GM12878 (cell line): Measurements from ENCODE around the gene DNAAF3. TPM values are rescaled to one million over a fixed set of nuclear protein-coding genes. Genes with fewer than 3 reads are reported as not detected.

Experiments
- ATAC-seq: fragments of 200-7000 bp; cut with Tn5 transposase; 3 replicates; pipeline ENCODE4 v1.9.1; 2020; ENCODE audit warnings: mild to moderate bottlenecking, moderate library complexity
- BruUV-seq: library from RNA; stranded (reverse); fragments of 400-500 nt; replicated peaks from 2 replicates; lab custom pipeline; 2021; lab: Mats Ljungman, UMichigan
- CTCF ChIA-PET: fragments of 300-600 bp; sonication (Branson Sonifier 250); formaldehyde crosslinking; extraction: SDS; loops from one replicate; lab custom pipeline; 2021; ENCODE audit warnings: inconsistent platforms; lab: Yijun Ruan, JAX
- POLR2A ChIA-PET: fragments of 350-600 bp; formaldehyde crosslinking; extraction: SDS; loops from one replicate; lab custom pipeline; 2021; ENCODE audit warnings: inconsistent platforms; lab: Charles Lee
- RAD21 ChIA-PET: fragments of 300-600 bp; sonication (Branson Sonifier 250); formaldehyde crosslinking; loops from one replicate; lab custom pipeline; 2023; ENCODE audit warnings: antibody characterized with exemption; ENCODE audit not compliant: unreplicated experiment; lab: Charles Lee
- SMC1A ChIA-PET: fragments of 300-600 bp; sonication (Branson Sonifier 250); formaldehyde crosslinking; loops from one replicate; lab custom pipeline; 2023; ENCODE audit not compliant: unreplicated experiment, uncharacterized antibody; lab: Charles Lee
- DNase-seq: peaks from one replicate; pipeline ENCODE4 v3.0.0-alpha.2; 2011; ENCODE audit warnings: low read depth, low spot score
- FAIRE-seq: peaks from 3 replicates; lab custom pipeline; 2011; peaks lifted over from hg19 to GRCh38; lab: Jason Lieb, UNC
- H2AFZ ChIP-seq: 2 replicates; pipeline ENCODE4 v1.6.0; 2011; ENCODE audit warnings: low read depth, low read length, control low read depth; ENCODE audit not compliant: control insufficient read depth
- H3K27ac ChIP-seq: 2 replicates; pipeline ENCODE4 v1.5.1; 2011; ENCODE audit warnings: control low read depth; ENCODE audit not compliant: control insufficient read depth, insufficient read depth
- H3K27me3 ChIP-seq, 2 experiments: replicated peaks in 1 of 2; 2 replicates each; pipeline versions ENCODE4 v1.6.0 to v1.6.1; 2011; ENCODE audit warnings: low read length in 1 of 2; ENCODE audit not compliant: control insufficient read depth in 2 of 2, insufficient read depth in 2 of 2
- H3K36me3 ChIP-seq, 2 experiments: 2 replicates each; pipeline ENCODE4 v1.5.1; 2011; ENCODE audit warnings: low read length in 1 of 2; ENCODE audit not compliant: control insufficient read depth in 2 of 2, insufficient read depth in 2 of 2
- H3K4me1 ChIP-seq: 2 replicates; pipeline ENCODE4 v1.6.1; 2011; ENCODE audit warnings: mild to moderate bottlenecking, low read length, moderate library complexity, mixed read lengths; ENCODE audit not compliant: control insufficient read depth, insufficient read depth
- H3K4me2 ChIP-seq: 2 replicates; pipeline ENCODE4 v1.6.0; 2011; ENCODE audit warnings: control low read depth; ENCODE audit not compliant: control insufficient read depth, insufficient read depth
- H3K4me3 ChIP-seq: fragments of 200-600 bp; sonication (generic); 2 replicates; pipeline ENCODE4 v1.5.1; 2016
- H3K79me2 ChIP-seq: 2 replicates; pipeline ENCODE4 v1.6.0; 2011; ENCODE audit warnings: low read length; ENCODE audit not compliant: control insufficient read depth, insufficient read depth
- H3K9ac ChIP-seq: 2 replicates; pipeline ENCODE4 v1.8.0; 2011; ENCODE audit warnings: low read length, control low read depth, mixed read lengths; ENCODE audit not compliant: control insufficient read depth, insufficient read depth
- H3K9me3 ChIP-seq: replicated peaks from 3 replicates; pipeline ENCODE4 v1.5.1; 2011; ENCODE audit warnings: mild to moderate bottlenecking, low read length; ENCODE audit not compliant: control insufficient read depth, insufficient read depth
- H4K20me1 ChIP-seq: 2 replicates; pipeline ENCODE4 v1.6.0; 2011; ENCODE audit not compliant: control insufficient read depth, insufficient read depth
- ATF7 ChIP-seq: fragments of 450-650 bp; IDR thresholded peaks from 2 replicates; pipeline ENCODE4 v1.6.1; 2016; ENCODE audit warnings: low read depth, mild to moderate bottlenecking
- CTCF ChIP-seq, 3 experiments: IDR thresholded peaks in 2 of 3; conservative IDR thresholded peaks in 1 of 3; 2 replicates each; pipeline ENCODE4 v1.5.1; 2011; ENCODE audit warnings: low read depth in 3 of 3, low read length in 3 of 3, mild to moderate bottlenecking in 3 of 3, control low read depth in 2 of 3, moderate library complexity in 2 of 3, inconsistent platforms in 1 of 3, mixed read lengths in 1 of 3; ENCODE audit not compliant: control insufficient read depth in 2 of 3, insufficient read depth in 1 of 3; ENCODE audit errors: extremely low read depth in 1 of 3
- FOXM1 ChIP-seq: IDR thresholded peaks from 2 replicates; pipeline ENCODE4 v1.6.1; 2012; ENCODE audit warnings: low read depth, mild to moderate bottlenecking, inconsistent platforms, low read length, moderate library complexity
- PRDM15 ChIP-seq: fragments of 450-650 bp; formaldehyde crosslinking; IDR thresholded peaks from 2 replicates; pipeline ENCODE4 v1.4.0; 2020; ENCODE audit warnings: mild to moderate bottlenecking, moderate library complexity
- RAD21 ChIP-seq: IDR thresholded peaks from 2 replicates; pipeline ENCODE4 v1.6.1; 2011; ENCODE audit warnings: mild to moderate bottlenecking, low read depth, low read length, moderate library complexity; ENCODE audit not compliant: insufficient read depth
- SIN3A ChIP-seq: IDR thresholded peaks from 2 replicates; pipeline ENCODE4 v1.6.1; 2012; ENCODE audit warnings: low read depth, low read length, improper control_type of control experiment
- SMC3 ChIP-seq: IDR thresholded peaks from 2 replicates; pipeline ENCODE4 v1.6.1; 2011; ENCODE audit warnings: low read length, improper control_type of control experiment, borderline replicate concordance
- SUZ12 ChIP-seq: fragments of 200-600 bp; sonication (generic); IDR thresholded peaks from one replicate; pipeline ENCODE4 v1.6.1; 2018; ENCODE audit warnings: antibody characterized with exemption, mild to moderate bottlenecking; ENCODE audit not compliant: unreplicated experiment
- ZBTB33 ChIP-seq: fragments of 450-650 bp; IDR thresholded peaks from 2 replicates; pipeline ENCODE4 v1.6.1; 2017; ENCODE audit warnings: mild to moderate bottlenecking
- whole genome bisulfite sequencing: methylation state at CpG from one replicate; pipeline ENCODE4 v1.1.6; 2016; ENCODE audit warnings: low lambda C conversion rate; ENCODE audit not compliant: insufficient replicate concordance, insufficient coverage; ENCODE audit errors: missing lambda C conversion rate; 5-methylcytosine and 5-hydroxymethylcytosine counted together
- in situ Hi-C: fragments of 300-500 bp; cut with MboI; formaldehyde crosslinking; loops from 9 replicates; pipeline ENCODE4 v1.14.3; 2018; ENCODE audit warnings: mixed read lengths
- intact Hi-C: fragments of 100-400 bp; cut with micrococcal nuclease; formaldehyde crosslinking; loops from one replicate; pipeline ENCODE4 v1.14.2; 2022; ENCODE audit not compliant: unreplicated experiment
- polyA plus RNA-seq, 11 experiments: library from polyadenylated mRNA; depleted of rRNA in 4 of 11; unstranded in 6 of 11; stranded (reverse) in 5 of 11; fragments of >200 nt; fragmentation: Nextera tagmentation in 4 of 11; fragmentation: Illumina TruSeq in 1 of 11; extraction: Ambion mirVana in 4 of 11; extraction: Trizol in 1 of 11; gene quantifications; 1 replicate in 1 of 11; 2 replicates in 10 of 11; pipeline versions ENCODE4 v1.2.1 to v1.2.3, GENCODE V29; 2011 to 2016; ENCODE audit warnings: inconsistent platforms in 2 of 11, missing spikeins in 2 of 11, low read depth in 1 of 11
- total RNA-seq, 4 experiments: library from RNA; depleted of rRNA in 3 of 4; stranded (reverse); fragments of >200 nt in 3 of 4; fragmentation: Illumina TruSeq in 1 of 4; extraction: Trizol in 1 of 4; gene quantifications; 2 replicates each; pipeline versions ENCODE4 v1.2.1 to v1.2.3, GENCODE V29; 2013 to 2021

The DNAAF3 gene
- total and polyA plus RNA-seq, 10 of the 15 experiments (the other 5 are each of a cell fraction or from before 2014, with no cell fraction given), result not detected

- TF ChIP-seq PRDM15 (CRISPR knock-in tag) (no peak), ATF7 (no peak), FOXM1 (no peak)
Measured at GRCh38 chr19:55133639-55134444, 32.6 kb downstream of the DNAAF3 start (continued).

- H3K4me1 ChIP-seq, result peaks cover 13% of the 10 kb centered on the region
- no peaks in the 10 kb centered on the region for H3K36me3 ChIP-seq
- POLR2A ChIA-PET, result no interaction called here
- no peak overlapping the region for H3K27ac ChIP-seq
- H3K4me3 ChIP-seq, result no peak overlapping the region
- DNase-seq (no peak), ATAC-seq (no peak), FAIRE-seq (no peak)
- no peak overlapping the region for H3K4me2 ChIP-seq
- no peaks in the 10 kb centered on the region for H3K27me3 ChIP-seq
- RAD21 ChIA-PET, result interaction anchor here (0.6 kb wide), 2 partner anchors 403 to 653 kb away, joined by 3 to 4 read pairs; no protein-coding TSS in a partner anchor
- no peak overlapping the region for H2AFZ ChIP-seq
- SMC1A ChIA-PET, result interaction anchor here (0.9 to 1.4 kb wide), 2 partner anchors 14 to 458 kb away, joined by 3 to 4 read pairs; no protein-coding TSS in a partner anchor
- no peaks in the 10 kb centered on the region for H4K20me1 ChIP-seq
- CTCF ChIA-PET, result interaction anchor here (1.1 to 2.5 kb wide), 2 partner anchors 10 to 44 kb away, joined by 6 to 17 read pairs; no protein-coding TSS in a partner anchor
- H3K9me3 ChIP-seq, result no peaks in the 10 kb centered on the region
- intact Hi-C loops, result no loop called here
- in situ Hi-C loops, result no loop called here
- no TSS peak for BruUV-seq
- 58% methylated on average over 14 of the region's 14 CpGs for WGBS
- no peak overlapping the region for H3K9ac ChIP-seq
- no peaks in the 10 kb centered on the region for H3K79me2 ChIP-seq
- TF ChIP-seq SIN3A (no peak), CTCF (IDR thresholded peaks at IDR 0.05 in 2 of 3, conservative IDR thresholded peaks at IDR 0.05 in 1 of 3; ENCODE audit: control insufficient read depth in 2 of 3, extremely low read depth in 1 of 3, insufficient read depth in 1 of 3, low read depth in 3 of 3, low read length in 3 of 3) (peak; percentile 10 to 28 (median 27); a peak in 3 of 6 replicates), SUZ12 (no peak), RAD21 (peak; percentile 57), ZBTB33 (no peak), SMC3 (peak; percentile 26; the same call in 1 of the 2 replicates)
Measured at GRCh38 chr19:55132453-55133129, 33.8 kb downstream of the DNAAF3 start.
